ENCODE results near the gene HMBS.

DNA sequence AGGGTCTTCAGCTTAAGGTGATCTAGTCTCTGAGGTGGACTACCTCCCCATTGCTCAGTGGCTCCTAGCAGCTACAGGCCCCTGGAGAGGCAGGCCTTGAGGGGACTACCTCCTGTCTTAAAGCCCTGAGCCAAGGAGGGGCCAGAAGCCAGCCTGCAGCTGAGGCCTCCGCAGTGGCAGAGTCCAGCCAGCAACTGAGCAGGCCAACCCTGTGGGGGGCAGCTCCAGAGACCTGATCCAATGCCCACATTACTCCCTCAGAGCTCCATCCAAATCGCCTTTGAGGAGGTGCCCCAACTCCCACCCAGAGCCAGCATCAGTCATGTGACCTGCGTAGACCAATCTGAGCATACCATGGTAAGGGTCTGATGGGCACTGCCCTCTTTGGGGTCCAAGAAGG lies 25.2 kb downstream of the HMBS start:
- TF ChIP-seq CTCF (IDR thresholded peaks at IDR 0.05) (no peak), POLR2A (IDR thresholded peaks at IDR 0.05) (no peak), POLR2AphosphoS5 (IDR thresholded peaks at IDR 0.05) (no peak), EP300 (IDR thresholded peaks at IDR 0.05) (no peak)
